PC-3 (cell line): ENCODE results near the gene UQCR11.

Experiments
- EZH2 ChIP-seq: fragments of 300-600 bp; sonication (generic); IDR thresholded peaks from one replicate; pipeline ENCODE4 v1.6.1; 2017; ENCODE audit warnings: antibody characterized with exemption, mild to moderate bottlenecking, low read length; ENCODE audit not compliant: unreplicated experiment
- TF ChIP-seq, protein P1 (sequence below): fragments of 300-600 bp; sonication (generic); conservative IDR thresholded peaks from 2 replicates; pipeline ENCODE4 v1.5.1; 2017; ENCODE audit warnings: antibody characterized with exemption, low read depth, mild to moderate bottlenecking, low read length

DNA sequence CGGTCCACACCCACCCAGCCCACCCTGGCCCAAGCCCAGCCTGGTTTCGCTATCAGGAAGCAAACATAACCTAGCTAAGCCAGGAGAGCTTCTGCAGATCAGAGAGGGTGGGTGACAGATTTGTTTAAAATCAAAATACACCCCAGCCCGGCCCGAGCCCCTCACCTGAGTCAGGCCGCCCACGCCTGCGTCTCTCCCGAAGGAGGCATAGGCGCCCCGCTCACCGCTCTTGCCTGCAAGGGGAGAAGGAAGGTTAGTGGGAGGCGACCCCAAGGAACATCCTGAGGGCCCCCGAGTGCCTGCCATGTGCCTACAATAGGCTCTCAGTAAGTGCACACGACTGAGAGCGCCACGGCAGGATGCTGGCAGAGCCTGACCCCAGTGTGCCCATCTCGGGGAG, 21.9 kb upstream of the UQCR11 start:
- TF ChIP-seq, protein P1, sequence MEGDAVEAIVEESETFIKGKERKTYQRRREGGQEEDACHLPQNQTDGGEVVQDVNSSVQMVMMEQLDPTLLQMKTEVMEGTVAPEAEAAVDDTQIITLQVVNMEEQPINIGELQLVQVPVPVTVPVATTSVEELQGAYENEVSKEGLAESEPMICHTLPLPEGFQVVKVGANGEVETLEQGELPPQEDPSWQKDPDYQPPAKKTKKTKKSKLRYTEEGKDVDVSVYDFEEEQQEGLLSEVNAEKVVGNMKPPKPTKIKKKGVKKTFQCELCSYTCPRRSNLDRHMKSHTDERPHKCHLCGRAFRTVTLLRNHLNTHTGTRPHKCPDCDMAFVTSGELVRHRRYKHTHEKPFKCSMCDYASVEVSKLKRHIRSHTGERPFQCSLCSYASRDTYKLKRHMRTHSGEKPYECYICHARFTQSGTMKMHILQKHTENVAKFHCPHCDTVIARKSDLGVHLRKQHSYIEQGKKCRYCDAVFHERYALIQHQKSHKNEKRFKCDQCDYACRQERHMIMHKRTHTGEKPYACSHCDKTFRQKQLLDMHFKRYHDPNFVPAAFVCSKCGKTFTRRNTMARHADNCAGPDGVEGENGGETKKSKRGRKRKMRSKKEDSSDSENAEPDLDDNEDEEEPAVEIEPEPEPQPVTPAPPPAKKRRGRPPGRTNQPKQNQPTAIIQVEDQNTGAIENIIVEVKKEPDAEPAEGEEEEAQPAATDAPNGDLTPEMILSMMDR = no peak
- no peak for TF ChIP-seq EZH2
